ENCODE measurements around the gene PLSCR3.

Gene PLSCR3

GRCh38 chr17:7426203-7426863 is 32.0 kb upstream of the PLSCR3 start:
- DNase-seq, result no peak

GRCh38 chr17:7425756-7426155 is 31.4 kb upstream of the PLSCR3 start:
- DNase-seq, result no peak

GRCh38 chr17:7425316-7425715 is 31.0 kb upstream of the PLSCR3 start, which contains the start of gene SPEM2:
Gene SPEM2, plus strand, starts transcription at chr17:7425616. Its CDS starts 73 bp downstream, at chr17:7425689.
- DNase-seq, result no peak

- DNase-seq, result peak; percentile 25
These were observed 29.4 kb upstream of the PLSCR3 start for GRCh38 chr17:7423679-7424078.

- no peak for DNase-seq
These were observed 26.9 kb upstream of the PLSCR3 start for GRCh38 chr17:7421186-7421585.

- DNase-seq, result no peak
These were observed 25.7 kb upstream of the PLSCR3 start, which contains the start of gene SPEM1 for GRCh38 chr17:7419819-7420610. Gene SPEM1, plus strand, starts transcription at chr17:7420324. Its CDS starts 61 bp downstream, at chr17:7420385.

- no peak for DNase-seq
These were observed 24.3 kb upstream of the PLSCR3 start for GRCh38 chr17:7418472-7419152.

GRCh38 chr17:7417056-7417655 is 22.8 kb upstream of the PLSCR3 start:
- DNase-seq, result no peak

GRCh38 chr17:7416323-7416722 is 22.0 kb upstream of the PLSCR3 start:
- DNase-seq, result no peak

GRCh38 chr17:7415784-7416183 is 21.5 kb upstream of the PLSCR3 start:
- DNase-seq, result no peak

- DNase-seq, result no peak
These were observed 20.5 kb upstream of the PLSCR3 start for GRCh38 chr17:7414837-7415236.

- no peak for DNase-seq
These were observed 19.1 kb upstream of the PLSCR3 start for GRCh38 chr17:7413346-7413985.

- DNase-seq, result no peak
These were observed 17.1 kb upstream of the PLSCR3 start for GRCh38 chr17:7411427-7411750.

- no peak for DNase-seq
These were observed 16.5 kb upstream of the PLSCR3 start for GRCh38 chr17:7410634-7411426.

GRCh38 chr17:7409716-7410115 is 15.4 kb upstream of the PLSCR3 start:
- no peak for DNase-seq

GRCh38 chr17:7408863-7409262 is 14.5 kb upstream of the PLSCR3 start:
- no peak for DNase-seq

- no peak for DNase-seq
These were observed 14.0 kb upstream of the PLSCR3 start for GRCh38 chr17:7408252-7408727.

GRCh38 chr17:7407485-7408251 is 13.3 kb upstream of the PLSCR3 start, which contains the start of gene NLGN2:
Gene NLGN2, plus strand, starts transcription at chr17:7407845. Its CDS starts 411 bp downstream, at chr17:7408256.
- no peak for DNase-seq

GRCh38 chr17:7407082-7407481 is 12.8 kb upstream of the PLSCR3 start:
- DNase-seq, result no peak

- no peak for DNase-seq
These were observed 12.0 kb upstream of the PLSCR3 start for GRCh38 chr17:7406235-7406825.

Data from NCI-H1092 treated with DMSO at 0.1 percent for 48 hours (cell line).